ENCODE data around the gene KRT79.

Gene KRT79

DNA sequence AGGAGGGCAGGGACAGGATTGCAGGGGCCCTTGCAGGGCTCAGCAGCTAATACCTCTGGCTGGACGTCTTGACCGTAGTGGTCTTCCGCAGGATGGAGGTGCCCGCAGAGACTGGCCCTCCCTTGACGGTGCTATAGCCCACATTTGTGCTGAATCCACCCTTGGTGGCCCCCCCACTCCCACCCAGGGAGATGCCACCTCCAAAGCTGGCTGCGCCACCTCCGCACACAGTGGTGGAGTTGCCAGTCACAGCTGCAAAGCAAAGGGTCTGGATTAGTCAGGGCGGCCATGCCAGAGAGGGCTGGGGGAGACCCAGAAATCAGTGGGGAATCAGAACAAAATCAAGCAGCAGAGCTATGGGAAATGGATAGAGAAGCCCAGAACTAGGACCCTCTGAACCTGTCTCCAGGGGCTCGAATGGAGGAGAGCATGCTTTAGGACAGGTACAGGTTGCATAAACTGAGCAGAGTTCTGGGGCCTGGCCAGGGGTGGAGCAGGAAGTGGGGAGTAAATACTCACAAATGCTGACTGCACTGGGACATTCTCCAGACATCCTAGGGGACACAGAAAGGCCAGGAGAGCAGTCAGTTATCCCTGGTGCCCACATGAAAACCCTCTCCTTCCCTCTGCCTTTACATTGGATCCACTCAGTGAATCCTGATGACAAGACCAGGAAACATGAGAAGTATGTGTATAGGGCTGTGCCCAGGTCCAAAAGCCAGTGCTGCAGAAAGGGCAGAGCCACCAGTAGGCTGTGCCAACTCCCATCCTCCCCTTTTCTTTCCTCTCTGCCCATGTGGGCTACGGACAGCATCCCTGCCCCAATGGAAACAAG lies 12.1 kb downstream of the KRT79 start:
- in situ Hi-C loops (cut with MboI; ENCODE audit: low sequenced_read_pairs): no loop called here

DNA sequence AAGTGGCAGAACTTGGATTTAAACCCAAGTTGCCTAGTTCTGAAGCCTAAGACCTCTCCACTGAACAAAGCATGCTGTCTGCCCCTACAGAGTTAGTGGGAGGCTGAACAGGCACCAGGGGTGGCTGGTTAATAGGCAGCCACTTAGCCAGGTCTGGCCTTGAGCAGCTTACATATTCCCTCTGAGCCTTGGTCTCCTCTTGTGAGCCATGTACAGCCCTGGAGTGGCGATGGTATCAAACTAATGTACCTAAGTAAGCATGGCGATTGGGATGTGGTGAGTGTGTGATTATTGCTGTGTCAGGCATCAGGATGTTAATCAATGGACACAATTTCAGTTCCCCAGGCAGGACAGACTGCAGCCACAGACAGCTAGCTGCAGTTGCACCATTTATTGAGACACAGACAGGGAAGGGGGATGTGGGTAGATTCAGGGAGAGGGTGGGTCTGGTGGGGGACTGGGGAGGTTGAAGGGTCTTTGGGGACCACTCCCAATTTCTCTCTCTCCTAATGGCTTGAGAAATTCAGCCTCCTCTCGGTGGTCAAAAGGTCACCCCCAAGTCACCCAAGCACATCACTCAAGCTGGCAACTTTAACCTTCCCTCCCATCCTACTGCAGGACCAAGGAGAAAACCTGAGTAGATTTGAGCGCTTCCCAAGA lies 12.9 kb downstream of the KRT79 start:
- in situ Hi-C loops (cut with MboI; ENCODE audit: low sequenced_read_pairs): no loop called here

DNA sequence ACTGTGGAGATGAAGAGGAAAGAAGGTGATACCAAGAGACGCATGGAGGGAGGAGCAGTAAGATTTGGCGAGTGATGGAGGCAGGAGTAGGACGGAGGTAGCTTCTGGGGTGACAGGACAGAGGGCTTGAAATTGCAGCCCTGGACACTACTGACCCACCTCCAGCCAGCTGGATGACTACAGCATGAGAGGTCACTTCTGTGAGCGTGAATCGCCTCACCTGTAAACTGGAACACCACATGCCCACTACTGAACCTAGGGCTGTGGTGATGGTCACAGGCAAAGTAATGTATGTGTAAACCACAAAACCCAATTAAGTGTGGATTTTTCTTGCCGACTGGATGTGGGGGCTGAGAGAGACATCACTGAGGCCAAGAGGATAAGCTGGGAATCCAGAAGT lies 13.6 kb downstream of the KRT79 start:
- in situ Hi-C loops (cut with MboI; ENCODE audit: low sequenced_read_pairs): no loop called here

DNA sequence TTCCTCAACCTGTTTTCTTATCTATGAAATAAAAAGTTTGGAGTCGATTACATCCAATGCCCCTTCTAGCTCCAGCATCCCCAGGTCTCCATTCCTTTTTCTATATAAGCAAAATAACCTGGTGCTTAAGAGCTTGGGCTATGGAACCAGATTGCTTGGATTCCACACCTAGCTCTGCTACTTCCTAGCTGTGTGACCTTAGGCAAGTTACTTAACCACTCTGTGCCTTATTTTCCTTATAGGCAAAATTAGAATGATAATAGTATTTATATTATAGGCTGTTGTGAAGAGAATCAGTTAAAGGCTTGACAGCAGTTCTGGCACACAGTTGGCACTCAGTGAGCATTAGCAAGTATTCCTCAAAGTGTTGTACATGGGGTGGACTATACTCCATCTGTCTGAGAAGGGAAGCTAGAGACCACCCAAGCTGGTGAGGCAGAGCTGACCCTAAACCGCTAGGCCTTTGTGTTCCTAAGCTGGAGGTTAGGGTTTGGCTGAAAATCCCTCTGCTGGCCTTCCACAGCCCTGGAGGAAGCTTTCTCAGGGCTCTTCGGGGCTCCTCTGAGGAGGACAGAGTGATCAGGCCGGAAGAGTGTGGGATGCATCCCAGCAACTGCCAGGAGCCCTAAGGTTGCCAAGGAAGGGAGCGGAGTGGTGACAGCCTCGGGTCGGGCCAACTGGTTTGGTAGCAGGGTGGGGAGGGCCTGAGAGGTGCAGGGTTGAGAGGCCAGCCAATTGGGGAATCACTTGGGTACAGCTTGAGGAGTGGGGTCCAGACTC lies 14.2 kb downstream of the KRT79 start:
- in situ Hi-C loops (cut with MboI; ENCODE audit: low sequenced_read_pairs): no loop called here

DNA sequence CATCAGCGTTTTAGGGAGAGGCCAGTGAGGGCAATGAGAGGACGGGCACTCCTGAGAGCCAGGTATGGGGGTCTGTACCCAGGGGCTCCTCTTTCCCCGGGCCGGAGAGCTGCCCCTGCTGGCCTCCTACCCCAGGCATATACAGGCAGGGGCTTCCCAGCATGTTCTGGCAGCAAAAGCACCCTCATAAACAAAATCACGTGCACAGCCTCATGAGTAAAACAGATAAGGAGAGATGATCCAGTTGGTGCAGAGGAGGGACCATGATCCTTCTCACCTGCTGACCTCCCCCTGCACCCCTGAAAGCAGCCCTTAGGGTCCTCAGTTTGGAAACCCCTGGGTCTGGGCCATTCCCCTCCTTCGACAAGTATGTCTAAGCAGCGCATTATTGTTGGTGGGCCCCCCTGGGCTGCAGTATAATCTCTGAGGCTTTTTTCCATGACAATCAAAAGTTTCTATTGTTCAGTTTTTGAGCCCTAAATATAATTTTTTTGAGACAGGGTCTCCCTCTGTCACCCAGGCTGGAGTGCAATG lies 15.2 kb downstream of the KRT79 start:
- in situ Hi-C loops (cut with MboI; ENCODE audit: low sequenced_read_pairs): no loop called here

DNA sequence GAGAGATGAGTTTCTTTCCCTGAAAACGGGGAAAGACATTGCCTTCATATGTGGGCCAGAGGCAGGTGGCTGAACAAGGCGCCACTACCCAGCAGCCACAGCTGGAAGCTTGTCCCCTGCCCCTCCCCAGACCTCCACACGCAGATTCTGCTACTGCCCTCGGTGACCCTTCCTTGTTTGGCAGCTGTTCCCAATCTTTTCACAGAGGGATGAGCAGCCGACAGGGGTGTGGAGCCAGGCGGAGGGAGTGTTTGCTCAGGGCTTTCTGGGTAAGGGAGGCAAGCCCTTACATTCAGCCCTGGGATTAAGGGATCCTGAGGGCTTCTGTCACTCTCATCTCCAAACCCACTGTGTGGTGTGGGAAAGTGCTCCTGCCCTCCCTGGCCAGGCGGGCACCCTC lies 15.7 kb downstream of the KRT79 start:
- in situ Hi-C loops (cut with MboI; ENCODE audit: low sequenced_read_pairs): no loop called here

DNA sequence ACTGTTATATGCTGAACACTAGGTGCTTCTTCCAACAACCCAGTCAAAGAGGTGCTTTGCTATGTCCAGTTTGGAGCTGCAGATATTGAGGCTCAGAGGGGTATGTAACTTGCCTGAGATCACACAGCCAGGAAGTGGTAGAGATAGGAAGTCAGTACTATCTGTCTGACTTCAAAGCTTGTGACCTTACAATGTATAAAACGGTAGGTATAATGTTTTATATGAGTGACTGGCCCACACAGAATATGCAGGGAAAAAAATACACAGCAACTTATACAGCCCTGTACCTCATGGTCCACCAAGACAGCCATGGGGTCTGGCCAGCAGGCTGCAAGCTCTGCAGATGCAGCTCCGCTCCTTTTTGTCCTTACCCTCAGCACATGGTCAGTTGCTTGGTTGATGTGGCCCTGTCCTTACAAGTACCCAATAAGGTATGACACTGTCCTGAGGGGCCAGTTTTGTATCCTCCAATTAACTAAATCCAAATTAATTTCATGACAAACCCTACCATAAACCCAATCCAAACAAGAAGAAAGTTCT lies 16.3 kb downstream of the KRT79 start:
- in situ Hi-C loops (cut with MboI; ENCODE audit: low sequenced_read_pairs): no loop called here

DNA sequence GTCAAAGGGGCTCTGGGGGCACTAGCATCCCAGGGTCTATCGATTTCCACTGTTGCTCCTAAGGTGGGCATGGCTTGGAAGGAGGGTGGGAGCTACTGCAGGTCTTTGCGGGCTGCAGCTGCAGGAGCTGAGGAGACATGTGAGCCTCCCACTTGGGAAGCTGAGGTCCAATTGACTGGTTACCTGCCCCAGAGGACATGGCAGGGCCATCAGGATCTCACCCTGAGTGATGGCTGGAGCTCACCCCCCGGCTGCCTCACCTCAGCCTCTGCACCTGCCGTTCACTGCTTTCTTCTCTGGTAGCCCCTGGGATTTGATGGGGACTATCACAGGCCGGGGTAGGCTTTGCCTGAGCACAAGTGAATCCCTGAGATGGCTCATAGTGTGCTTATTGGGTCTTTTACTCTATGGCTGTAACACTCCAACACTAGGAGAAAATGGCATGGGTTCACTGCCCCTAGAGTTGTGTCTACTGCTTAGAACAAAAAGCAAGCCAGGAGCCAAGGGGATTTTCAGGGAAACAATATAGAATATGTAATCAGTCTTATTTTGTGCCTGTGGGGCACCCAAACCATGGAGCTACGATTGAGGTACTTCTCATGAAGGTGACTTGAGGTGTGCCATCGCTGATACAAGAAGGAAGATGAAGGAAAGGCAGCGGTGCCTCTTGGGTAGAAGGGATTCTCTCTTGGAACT lies 17.0 kb downstream of the KRT79 start:
- in situ Hi-C loops (cut with MboI; ENCODE audit: low sequenced_read_pairs): no loop called here

DNA sequence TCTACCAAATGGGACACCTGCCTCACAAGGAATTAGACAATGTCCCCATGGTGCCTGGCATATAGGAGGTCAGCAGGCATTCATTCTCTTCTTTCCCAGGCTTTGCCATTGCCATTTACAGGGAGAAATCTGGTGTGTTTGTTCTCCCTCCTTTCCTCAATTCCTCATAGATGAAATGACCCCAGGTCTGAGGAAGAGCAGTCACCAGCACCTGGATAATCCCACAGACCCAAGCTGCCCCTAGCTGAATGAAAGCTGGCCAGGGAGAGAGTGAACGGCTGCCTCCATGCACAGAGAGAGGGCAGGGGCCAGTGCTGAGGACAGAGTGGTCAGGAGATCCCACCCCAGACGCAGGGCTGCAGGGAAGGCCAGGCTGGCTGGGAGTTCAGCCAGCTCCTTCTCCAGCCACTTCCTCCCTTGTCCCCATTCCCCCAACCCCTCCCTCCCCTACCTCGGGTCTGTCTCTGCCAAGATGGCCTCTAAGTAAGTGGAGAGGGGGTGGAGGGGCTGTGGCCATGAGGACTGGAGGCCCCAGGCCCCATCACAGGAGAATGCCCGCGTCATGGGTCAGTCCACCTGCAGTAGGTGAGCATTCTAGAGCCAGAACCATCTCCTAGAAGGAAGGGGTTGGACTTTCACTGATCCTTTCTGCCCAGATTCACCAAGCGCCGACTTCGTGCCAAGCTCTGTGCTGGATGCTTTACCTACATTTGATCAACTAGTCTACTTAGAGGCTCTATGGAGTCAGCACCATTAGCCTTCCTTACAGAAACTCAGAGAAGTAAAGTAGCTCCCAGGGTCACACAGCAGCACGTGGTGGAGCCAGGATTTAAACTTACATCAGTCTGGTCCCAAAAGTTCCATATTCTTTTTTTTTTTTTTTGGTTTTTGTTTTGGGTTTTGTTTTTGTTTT lies 18.2 kb downstream of the KRT79 start:
- in situ Hi-C loops (cut with MboI; ENCODE audit: low sequenced_read_pairs): no loop called here

DNA sequence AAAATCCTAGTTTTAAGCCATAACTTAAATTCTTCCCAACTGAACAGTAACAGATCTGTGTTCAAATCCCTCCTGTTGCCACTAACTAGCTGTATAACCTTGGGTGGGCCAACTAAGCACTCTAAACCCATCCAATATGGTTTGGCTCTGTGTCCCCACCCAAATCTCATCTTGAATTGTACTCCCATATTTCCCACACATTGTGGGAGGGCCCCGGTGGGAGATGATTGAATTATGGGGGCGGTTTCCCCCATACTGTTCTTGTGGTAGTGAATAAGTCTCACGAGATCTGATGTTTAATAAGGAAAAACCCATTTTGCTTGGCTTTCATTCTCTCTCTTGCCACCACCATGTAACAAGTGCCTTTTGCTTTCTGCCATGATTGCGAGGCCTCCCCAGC lies 18.9 kb downstream of the KRT79 start:
- in situ Hi-C loops (cut with MboI; ENCODE audit: low sequenced_read_pairs): no loop called here

DNA sequence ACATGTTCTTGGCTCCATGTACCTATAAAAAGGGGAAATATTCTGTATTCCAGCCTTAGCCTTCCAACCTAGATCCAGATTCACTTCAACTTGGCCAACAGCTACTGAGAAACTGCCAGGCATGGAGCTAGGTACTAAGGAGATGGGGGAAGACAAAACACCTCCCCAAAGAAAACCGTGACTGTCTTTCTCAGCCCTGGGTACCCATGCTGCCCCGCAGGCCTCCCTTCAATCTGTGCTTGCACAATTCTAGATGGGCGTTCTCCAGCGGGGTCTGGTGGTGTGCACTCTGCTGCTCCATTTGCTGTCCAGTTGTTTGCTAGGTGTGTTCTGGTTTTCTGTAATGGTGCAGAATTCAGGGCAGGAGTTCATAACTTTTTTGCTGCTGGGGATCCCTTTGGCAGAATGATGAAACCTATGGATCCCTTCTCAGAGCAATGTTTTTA lies 19.4 kb downstream of the KRT79 start:
- in situ Hi-C loops (cut with MboI; ENCODE audit: low sequenced_read_pairs): no loop called here

DNA sequence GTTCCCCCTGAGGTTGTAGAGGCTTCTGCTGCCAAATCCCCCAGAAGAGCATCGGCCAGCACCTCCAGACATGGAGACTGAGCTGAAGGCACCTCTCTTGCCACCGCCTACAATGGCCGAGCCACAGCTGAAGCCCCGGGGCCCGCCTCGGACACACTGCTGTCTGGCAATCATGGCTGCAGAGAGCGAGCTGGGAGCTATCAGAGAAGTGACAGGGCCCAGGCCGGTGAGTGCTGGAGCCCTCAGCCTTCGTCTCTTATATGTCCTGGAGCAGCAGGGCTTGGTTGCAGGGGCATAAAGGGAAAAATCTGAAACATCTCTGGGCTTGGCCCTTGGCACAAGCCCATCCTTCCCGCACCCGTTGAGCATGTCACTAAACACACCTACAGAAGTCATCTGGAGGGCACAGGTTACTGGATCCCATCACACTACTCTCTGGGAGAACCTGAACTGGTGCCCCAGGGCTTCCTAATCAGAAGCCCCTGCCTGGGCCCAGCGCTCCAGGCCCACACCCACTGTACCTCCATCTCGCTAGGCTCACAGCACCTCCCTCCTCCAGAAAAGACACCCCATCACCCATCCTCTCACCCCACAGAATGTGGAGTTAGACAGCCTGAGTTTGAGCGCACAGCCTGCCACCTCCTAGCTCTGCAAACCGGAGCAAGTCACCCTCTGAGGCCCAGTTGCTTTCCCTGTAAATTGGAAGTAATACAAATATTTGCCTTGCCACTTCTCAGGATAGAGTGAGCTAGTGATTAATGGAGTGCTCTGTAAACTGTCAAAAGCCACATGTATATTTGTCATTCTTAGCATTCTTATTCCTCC lies 20.0 kb downstream of the KRT79 start, which contains the start of gene KRT4:
Gene KRT4, minus strand, starts transcription at position 232 of the 825 bp plus-strand sequence. Its CDS starts 58 bp downstream, at position 174.
- in situ Hi-C loops (cut with MboI; ENCODE audit: low sequenced_read_pairs): no loop called here

DNA sequence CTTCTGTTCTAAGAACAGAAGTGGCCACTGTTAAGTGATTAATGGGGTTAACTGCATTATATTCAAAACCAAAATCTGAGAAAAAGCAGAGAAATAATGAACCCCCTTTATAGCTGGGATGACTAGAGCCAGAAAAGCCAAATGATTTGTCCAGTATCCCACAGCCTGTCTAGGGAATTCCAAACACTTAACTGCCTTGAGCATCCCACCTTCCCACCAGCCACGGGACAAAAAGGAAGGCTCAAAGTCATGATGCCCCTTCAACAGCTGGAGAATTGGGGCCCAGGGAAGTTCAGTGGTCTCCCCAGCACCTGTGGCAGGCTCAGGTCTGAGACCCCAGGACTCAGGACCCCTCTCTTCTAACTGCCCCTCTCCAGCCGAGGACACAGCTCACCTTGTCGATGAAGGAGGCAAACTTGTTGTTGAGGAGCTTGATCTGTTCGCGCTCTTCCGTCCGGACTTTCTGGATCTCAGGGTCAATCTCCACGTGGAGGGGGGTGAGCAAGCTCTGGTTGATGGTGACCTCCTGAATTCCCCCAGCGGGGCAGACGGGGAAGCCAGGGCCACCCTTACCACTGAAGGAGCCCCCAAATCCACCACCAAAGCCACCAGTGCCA lies 20.8 kb downstream of the KRT79 start:
- in situ Hi-C loops (cut with MboI; ENCODE audit: low sequenced_read_pairs): no loop called here

DNA sequence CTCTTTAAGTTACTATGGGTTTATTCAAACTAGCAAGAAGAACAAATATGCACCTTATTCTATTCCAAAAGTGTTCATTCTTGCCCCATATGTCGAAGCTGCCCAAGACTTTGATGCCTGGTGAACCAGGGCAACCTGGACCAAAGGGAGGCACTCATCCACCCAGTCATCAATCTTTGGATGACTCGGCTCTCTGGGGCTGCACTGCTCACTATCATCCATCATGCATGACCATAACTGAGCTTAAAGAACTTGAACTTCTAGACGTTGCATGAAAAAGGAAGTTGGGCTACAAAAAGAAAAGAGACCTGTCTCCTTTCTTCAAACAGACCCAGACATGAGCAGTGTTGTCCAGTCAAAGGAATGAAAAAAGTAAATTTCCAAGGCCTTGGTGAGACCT lies 21.4 kb downstream of the KRT79 start:
- in situ Hi-C loops (cut with MboI; ENCODE audit: low sequenced_read_pairs): no loop called here

DNA sequence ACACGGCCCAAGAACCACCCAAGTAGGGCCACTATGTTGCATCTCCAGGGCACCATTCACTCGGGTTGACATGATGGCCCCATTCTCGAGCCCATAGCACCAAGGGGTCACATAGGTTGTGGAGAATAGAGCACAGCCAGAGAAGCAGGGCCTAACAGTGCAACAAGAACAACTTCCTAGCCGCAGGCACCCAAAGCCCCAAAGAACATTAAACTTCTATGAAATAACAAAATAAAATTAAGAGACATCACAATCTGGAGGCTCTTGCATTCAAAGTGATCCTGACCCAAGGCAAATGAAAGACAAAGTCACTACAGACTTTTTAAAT lies 22.1 kb downstream of the KRT79 start:
- in situ Hi-C loops (cut with MboI; ENCODE audit: low sequenced_read_pairs): no loop called here

DNA sequence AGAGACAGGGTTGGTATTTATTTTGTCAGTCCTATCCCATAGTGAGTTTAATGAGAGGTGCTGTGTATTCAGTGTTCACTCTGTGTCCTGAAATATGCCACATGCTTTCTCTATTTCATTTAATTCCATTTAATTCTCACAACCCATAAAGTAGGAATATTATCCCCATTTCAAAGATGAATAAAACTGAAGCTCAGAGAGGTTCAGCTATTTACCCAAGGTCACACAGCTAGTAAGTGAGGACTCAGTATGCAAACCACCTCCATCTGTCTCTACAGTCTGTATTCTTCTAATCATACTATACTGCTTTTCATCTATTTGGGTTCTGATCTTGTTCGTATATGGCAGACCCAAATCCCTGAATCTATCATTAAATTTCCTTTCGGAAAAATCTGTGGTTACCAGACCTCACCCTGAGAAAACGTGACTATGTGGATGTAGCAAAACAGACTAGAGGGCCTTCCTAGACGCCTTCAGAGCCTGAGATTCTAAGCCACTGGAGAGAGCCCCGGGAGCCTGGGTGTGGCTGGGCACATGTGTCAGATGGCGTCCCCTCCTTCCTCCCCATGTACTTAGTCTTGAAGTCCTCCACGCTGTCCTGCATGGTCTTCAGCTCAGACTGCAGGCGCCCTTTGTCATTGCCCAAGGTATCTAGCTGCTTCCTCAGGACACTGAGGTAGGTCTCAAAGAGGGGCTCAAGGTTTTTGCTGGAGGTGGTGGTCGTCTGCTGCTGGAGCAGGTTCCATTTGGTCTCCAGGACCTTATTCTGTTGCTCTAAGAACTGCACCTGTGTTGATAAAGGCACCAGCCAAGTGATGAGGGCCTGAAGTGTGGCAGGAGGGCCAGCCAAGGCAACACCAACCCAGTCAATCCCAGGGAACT lies 22.7 kb downstream of the KRT79 start:
- in situ Hi-C loops (cut with MboI; ENCODE audit: low sequenced_read_pairs): no loop called here

DNA sequence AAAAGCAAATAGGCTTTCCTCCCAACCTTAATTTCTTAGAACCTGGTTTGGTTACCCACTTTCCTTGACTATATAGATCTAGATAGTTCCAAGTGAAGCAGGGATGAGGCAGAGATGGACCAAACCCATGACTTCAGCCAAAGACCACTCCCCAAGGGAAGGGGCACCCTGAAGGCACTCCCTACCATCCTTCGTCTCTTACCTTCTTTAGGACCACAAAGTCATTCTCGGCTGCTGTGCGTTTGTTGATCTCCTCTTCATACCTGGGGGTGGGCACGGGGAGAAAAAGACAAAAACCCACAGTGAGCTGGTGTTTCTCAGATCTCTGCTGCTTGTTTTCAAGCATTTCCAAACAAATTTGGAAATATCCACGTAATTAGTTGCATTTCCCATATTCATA lies 23.6 kb downstream of the KRT79 start:
- in situ Hi-C loops (cut with MboI; ENCODE audit: low sequenced_read_pairs): no loop called here

All from HL-60/S4 treated with phorbol 12-myristate 13-acetate at 8.2 ng/mL for 4 days and 3 days (cell line).